K562 (cell line): Measurements from ENCODE around the gene ATP6V0C. TPM values are rescaled to one million over a fixed set of nuclear protein-coding genes. Genes with fewer than 3 reads are reported as not detected.

Experiments
- ATF6 ChIP-seq: sonication (generic); formaldehyde crosslinking; IDR thresholded peaks from 2 replicates; pipeline ENCODE4 v1.4.0; 2020; ENCODE audit warnings: mild to moderate bottlenecking, missing genetic modification reagents
- CEBPG ChIP-seq, 3 experiments: fragments of 200-800 bp in 1 of 3; sonication (Bioruptor generic) in 1 of 3; sonication (generic) in 1 of 3; formaldehyde crosslinking in 1 of 3; IDR thresholded peaks in 2 of 3; conservative IDR thresholded peaks in 1 of 3; 2 replicates each; pipeline versions ENCODE4 v1.6.1 to v1.8.0; 2016 to 2022; ENCODE audit warnings: missing compliant biosample characterization in 2 of 3, missing genetic modification characterization in 2 of 3, mild to moderate bottlenecking in 1 of 3, missing genetic modification reagents in 1 of 3
- ELF1 ChIP-seq: fragments of 200-800 bp; sonication (Bioruptor generic); IDR thresholded peaks from 2 replicates; pipeline ENCODE4 v1.6.1; 2016; ENCODE audit warnings: missing genetic modification characterization, missing compliant biosample characterization
- MAZ ChIP-seq, 2 experiments: fragments of 450-650 bp in 1 of 2; sonication (generic) in 1 of 2; formaldehyde crosslinking; IDR thresholded peaks in 1 of 2; conservative IDR thresholded peaks in 1 of 2; 2 replicates each; pipeline versions ENCODE4 v1.4.0 to v1.5.0; 2020; ENCODE audit warnings: mild to moderate bottlenecking in 1 of 2, missing genetic modification reagents in 1 of 2
- RAD51 ChIP-seq: fragments of 450-650 bp; IDR thresholded peaks from 2 replicates; pipeline ENCODE4 v1.7.1; 2016; ENCODE audit warnings: low read depth, mild to moderate bottlenecking, borderline replicate concordance
- SAP30 ChIP-seq: fragments of 200-600 bp; sonication (generic); IDR thresholded peaks from 2 replicates; pipeline ENCODE4 v1.6.1; 2012; ENCODE audit warnings: borderline replicate concordance, low read depth, mild to moderate bottlenecking, moderate library complexity, low read length, control low read depth, inconsistent platforms; ENCODE audit not compliant: insufficient read depth, poor library complexity, severe bottlenecking
- TFAM ChIP-seq: fragments of 250-450 bp; sonication (Bioruptor Pico); conservative IDR thresholded peaks from 2 replicates; pipeline ENCODE4 v1.5.0; 2021; ENCODE audit warnings: mild to moderate bottlenecking, moderate library complexity
- TGIF2 ChIP-seq: sonication (generic); formaldehyde crosslinking; IDR thresholded peaks from 2 replicates; pipeline ENCODE4 v1.8.1; 2022; ENCODE audit warnings: mild to moderate bottlenecking, missing genetic modification reagents, moderate library complexity
- ZBTB40 ChIP-seq, 2 experiments: fragments of 450-650 bp in 1 of 2; sonication (generic) in 1 of 2; formaldehyde crosslinking in 1 of 2; IDR thresholded peaks; 2 replicates each; pipeline versions ENCODE4 v1.7.1 to v1.9.0; 2016 to 2022; ENCODE audit warnings: inconsistent platforms in 1 of 2, mild to moderate bottlenecking in 1 of 2, missing genetic modification reagents in 1 of 2
- ZC3H11A ChIP-seq: IDR thresholded peaks from 2 replicates; pipeline ENCODE4 v1.6.1; 2012; ENCODE audit warnings: low read depth, low read length, improper control_type of control experiment
- ZNF740 ChIP-seq, 3 experiments: fragments of 200-800 bp in 1 of 3; sonication (Bioruptor generic) in 1 of 3; sonication (generic) in 1 of 3; formaldehyde crosslinking in 1 of 3; IDR thresholded peaks; 2 replicates each; pipeline versions ENCODE4 v1.6.1 to v1.8.0; 2016 to 2022; ENCODE audit warnings: mild to moderate bottlenecking in 2 of 3, missing compliant biosample characterization in 2 of 3, missing genetic modification characterization in 2 of 3, missing genetic modification reagents in 1 of 3
- polyA plus RNA-seq, 8 experiments: library from polyadenylated mRNA; depleted of rRNA in 4 of 8; stranded (reverse) in 5 of 8; unstranded in 3 of 8; fragments of >200 nt; fragmentation: Nextera tagmentation in 2 of 8; fragmentation: Illumina TruSeq in 1 of 8; extraction: Ambion mirVana in 2 of 8; extraction: Trizol in 1 of 8; gene quantifications; 2 replicates each; pipeline versions ENCODE4 v1.2.1 to v1.2.3, GENCODE V29; 2011 to 2014; ENCODE audit warnings: inconsistent platforms in 1 of 8, missing spikeins in 1 of 8
- total RNA-seq, 7 experiments: library from RNA; depleted of rRNA in 6 of 7; stranded (reverse); fragments of >200 nt in 6 of 7; fragmentation: Illumina TruSeq in 2 of 7; extraction: Trizol in 2 of 7; gene quantifications; 2 replicates each; pipeline versions ENCODE4 v1.2.1 to v1.2.3, GENCODE V29; 2011 to 2021; ENCODE audit warnings: low replicate concordance in 1 of 7

Gene ATP6V0C
- total and polyA plus RNA-seq, 9 of the 15 experiments (the other 6 are each of a cell fraction or from before 2014, with no cell fraction given), result 2.9 to 228 (median 22.7) TPM

GRCh38 chr16:2514333-2515179, 804 bp downstream of the ATP6V0C start (continued):
- TF ChIP-seq CEBPG (CRISPR knock-in tag; IDR thresholded peaks at IDR 0.05), result peak; percentile 57; the same call in 1 of the 2 replicates
- TF ChIP-seq CEBPG (tag; conservative IDR thresholded peaks at IDR 0.05 in 1 of 2, IDR thresholded peaks at IDR 0.05 in 1 of 2), result no peak; a peak in 1 of 4 replicates
- TF ChIP-seq MAZ (CRISPR knock-in tag; conservative IDR thresholded peaks at IDR 0.05 in 1 of 2, IDR thresholded peaks at IDR 0.05 in 1 of 2), result no peak
- 0 out of 2 replicates have a peak, but pooled peaks have one; percentile 16 for TF ChIP-seq ZNF740 (CRISPR knock-in tag; IDR thresholded peaks at IDR 0.05)
- TF ChIP-seq ZNF740 (tag; IDR thresholded peaks at IDR 0.05), result no peak
- TF ChIP-seq ELF1 (tag), result peak; percentile 46
- no peak for TF ChIP-seq ATF6 (CRISPR knock-in tag)
- no peak for TF ChIP-seq TGIF2
- TF ChIP-seq RAD51, result no peak
- peak; percentile 31; the same call in 1 of the 2 replicates for TF ChIP-seq ZBTB40 (IDR thresholded peaks at IDR 0.05)
- no peak for TF ChIP-seq ZBTB40 (CRISPR knock-in tag; IDR thresholded peaks at IDR 0.05)
- TF ChIP-seq TFAM, result no peak
- TF ChIP-seq ZC3H11A, result no peak
- peak; percentile 67 for TF ChIP-seq SAP30
